ENCODE results near the gene FNIP2. TPM values are rescaled to one million over a fixed set of nuclear protein-coding genes. Genes with fewer than 3 reads are reported as not detected.

Gene FNIP2
- total and polyA plus RNA-seq, 4 donors: 8.8 to 88.7 (median 23.5) TPM

GRCh38 chr4:158816955-158817354 lies 48.1 kb downstream of the FNIP2 start:
- Histone ChIP-seq H3K27ac (ENCODE audit: low read depth in 1 of 2, low read length in 2 of 2) (no peak overlapping the region), H3K36me3 (ENCODE audit: control insufficient read depth in 4 of 4, insufficient read depth in 3 of 4, low read depth in 1 of 4, low read length in 3 of 4) (no peaks in the 10 kb centered on the region), H3K4me3 (ENCODE audit: low read depth in 1 of 3, low read length in 3 of 3) (no peak overlapping the region), H3K9ac (ENCODE audit: low read depth in 1 of 2, low read length in 2 of 2) (no peak overlapping the region), H3K4me1 (ENCODE audit: control insufficient read depth in 4 of 4, insufficient read depth in 4 of 4, low read length in 3 of 4) (peaks cover 12 to 80% (median 43%) of the 10 kb centered on the region in 4 donors), H3K27me3 (ENCODE audit: control insufficient read depth in 4 of 4, insufficient read depth in 4 of 4, low read length in 3 of 4) (no peaks in the 10 kb centered on the region), H3K9me3 (ENCODE audit: control insufficient read depth in 4 of 4, low read length in 3 of 4) (no peaks in the 10 kb centered on the region)
- 90% methylated on average over 1 of the region's 1 CpG for WGBS
- TF ChIP-seq YY1 (IDR thresholded peaks at IDR 0.05): no peak
- TF ChIP-seq SP1 (IDR thresholded peaks at IDR 0.05): no peak
- TF ChIP-seq REST (IDR thresholded peaks at IDR 0.05): no peak
- TF ChIP-seq GABPA (IDR thresholded peaks at IDR 0.05 in 1 of 2, conservative IDR thresholded peaks at IDR 0.05 in 1 of 2): no peak
- no peak for TF ChIP-seq FOXA2 (IDR thresholded peaks at IDR 0.05)
- TF ChIP-seq RAD21 (IDR thresholded peaks at IDR 0.05): no peak
- TF ChIP-seq, protein P1, sequence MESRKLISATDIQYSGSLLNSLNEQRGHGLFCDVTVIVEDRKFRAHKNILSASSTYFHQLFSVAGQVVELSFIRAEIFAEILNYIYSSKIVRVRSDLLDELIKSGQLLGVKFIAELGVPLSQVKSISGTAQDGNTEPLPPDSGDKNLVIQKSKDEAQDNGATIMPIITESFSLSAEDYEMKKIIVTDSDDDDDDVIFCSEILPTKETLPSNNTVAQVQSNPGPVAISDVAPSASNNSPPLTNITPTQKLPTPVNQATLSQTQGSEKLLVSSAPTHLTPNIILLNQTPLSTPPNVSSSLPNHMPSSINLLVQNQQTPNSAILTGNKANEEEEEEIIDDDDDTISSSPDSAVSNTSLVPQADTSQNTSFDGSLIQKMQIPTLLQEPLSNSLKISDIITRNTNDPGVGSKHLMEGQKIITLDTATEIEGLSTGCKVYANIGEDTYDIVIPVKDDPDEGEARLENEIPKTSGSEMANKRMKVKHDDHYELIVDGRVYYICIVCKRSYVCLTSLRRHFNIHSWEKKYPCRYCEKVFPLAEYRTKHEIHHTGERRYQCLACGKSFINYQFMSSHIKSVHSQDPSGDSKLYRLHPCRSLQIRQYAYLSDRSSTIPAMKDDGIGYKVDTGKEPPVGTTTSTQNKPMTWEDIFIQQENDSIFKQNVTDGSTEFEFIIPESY (IDR thresholded peaks at IDR 0.05): no peak
- TF ChIP-seq, protein P2, sequence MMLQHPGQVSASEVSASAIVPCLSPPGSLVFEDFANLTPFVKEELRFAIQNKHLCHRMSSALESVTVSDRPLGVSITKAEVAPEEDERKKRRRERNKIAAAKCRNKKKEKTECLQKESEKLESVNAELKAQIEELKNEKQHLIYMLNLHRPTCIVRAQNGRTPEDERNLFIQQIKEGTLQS (IDR thresholded peaks at IDR 0.05): no peak
- TF ChIP-seq FOXA1 (IDR thresholded peaks at IDR 0.05): no peak
- TF ChIP-seq HNF4A (conservative IDR thresholded peaks at IDR 0.05): no peak
- no peak for TF ChIP-seq CTCF (IDR thresholded peaks at IDR 0.05; ENCODE audit: low read depth, low read length, missing input control)
- TF ChIP-seq, protein P3, sequence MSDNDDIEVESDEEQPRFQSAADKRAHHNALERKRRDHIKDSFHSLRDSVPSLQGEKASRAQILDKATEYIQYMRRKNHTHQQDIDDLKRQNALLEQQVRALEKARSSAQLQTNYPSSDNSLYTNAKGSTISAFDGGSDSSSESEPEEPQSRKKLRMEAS (IDR thresholded peaks at IDR 0.05): no peak
- TF ChIP-seq RXRA (IDR thresholded peaks at IDR 0.05): no peak
- no peak for TF ChIP-seq TAF1 (conservative IDR thresholded peaks at IDR 0.05)
- DNase-seq (ENCODE audit: low spot score): no peak

DNA sequence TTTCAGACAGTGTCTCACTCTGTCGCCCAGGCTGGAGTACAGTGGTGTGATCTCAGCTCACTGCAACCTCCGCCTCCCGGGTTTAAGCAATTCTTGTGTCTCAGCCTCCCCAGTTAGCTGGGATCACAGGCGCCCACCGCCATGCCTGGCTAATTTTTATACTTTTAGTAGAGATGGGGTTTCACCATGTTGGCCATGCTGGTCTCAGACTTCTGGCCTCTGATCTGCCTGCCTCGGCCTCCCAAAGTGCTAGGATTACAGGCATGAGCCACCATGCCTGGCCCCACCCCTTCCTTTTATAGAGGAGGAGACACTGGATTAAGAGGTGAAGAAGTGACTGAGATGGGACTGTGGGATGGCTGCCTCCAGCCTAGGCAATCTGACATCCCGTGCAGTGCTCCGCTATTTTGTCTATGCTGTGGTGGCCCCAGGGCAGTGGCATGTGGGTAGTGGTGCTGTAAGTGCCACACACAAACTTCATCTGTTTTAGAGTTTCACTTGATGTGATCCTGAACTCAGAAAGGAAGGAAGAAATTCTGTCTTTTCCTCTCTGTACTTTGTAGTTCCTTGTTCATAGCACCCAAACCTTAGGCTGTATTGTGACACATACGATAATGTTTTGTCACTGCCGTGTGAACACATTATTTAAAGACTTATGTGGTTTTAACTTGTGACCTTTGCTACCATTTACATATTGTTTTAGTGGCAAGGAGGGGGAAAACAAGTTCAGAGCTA lies 48.9 kb downstream of the FNIP2 start:
- Histone ChIP-seq H3K4me3 (ENCODE audit: low read depth in 1 of 3, low read length in 3 of 3) (no peak overlapping the region), H3K27me3 (ENCODE audit: control insufficient read depth in 4 of 4, insufficient read depth in 4 of 4, low read length in 3 of 4) (no peaks in the 10 kb centered on the region), H3K9me3 (ENCODE audit: control insufficient read depth in 4 of 4, low read length in 3 of 4) (no peaks in the 10 kb centered on the region), H3K4me1 (ENCODE audit: control insufficient read depth in 4 of 4, insufficient read depth in 4 of 4, low read length in 3 of 4) (peaks cover 9 to 79% (median 44%) of the 10 kb centered on the region in 4 donors), H3K36me3 (ENCODE audit: control insufficient read depth in 4 of 4, insufficient read depth in 3 of 4, low read depth in 1 of 4, low read length in 3 of 4) (no peaks in the 10 kb centered on the region), H3K27ac (ENCODE audit: low read depth in 1 of 2, low read length in 2 of 2) (peak overlapping the region; percentile 48 to 82), H3K9ac (ENCODE audit: low read depth in 1 of 2, low read length in 2 of 2) (no peak overlapping the region)
- no peak for DNase-seq (ENCODE audit: low spot score)
- TF ChIP-seq NR2F2 (IDR thresholded peaks at IDR 0.05) (no peak), RXRA (IDR thresholded peaks at IDR 0.05) (peak in 1 of 2 donors; percentile 21)
- TF ChIP-seq, protein P3 (IDR thresholded peaks at IDR 0.05): no peak
- WGBS: 80% methylated on average over 10 of the region's 10 CpGs

Data from liver (tissue), 9 donors.